CD4-positive, alpha-beta T cell treated with Interleukin-21 for 1 hour (primary cell): Measurements from ENCODE around the gene MAOB.

Experiments
- DNase-seq: peaks from one replicate; pipeline ENCODE4 v3.0.0-alpha.2; 2020

Gene MAOB

DNA sequence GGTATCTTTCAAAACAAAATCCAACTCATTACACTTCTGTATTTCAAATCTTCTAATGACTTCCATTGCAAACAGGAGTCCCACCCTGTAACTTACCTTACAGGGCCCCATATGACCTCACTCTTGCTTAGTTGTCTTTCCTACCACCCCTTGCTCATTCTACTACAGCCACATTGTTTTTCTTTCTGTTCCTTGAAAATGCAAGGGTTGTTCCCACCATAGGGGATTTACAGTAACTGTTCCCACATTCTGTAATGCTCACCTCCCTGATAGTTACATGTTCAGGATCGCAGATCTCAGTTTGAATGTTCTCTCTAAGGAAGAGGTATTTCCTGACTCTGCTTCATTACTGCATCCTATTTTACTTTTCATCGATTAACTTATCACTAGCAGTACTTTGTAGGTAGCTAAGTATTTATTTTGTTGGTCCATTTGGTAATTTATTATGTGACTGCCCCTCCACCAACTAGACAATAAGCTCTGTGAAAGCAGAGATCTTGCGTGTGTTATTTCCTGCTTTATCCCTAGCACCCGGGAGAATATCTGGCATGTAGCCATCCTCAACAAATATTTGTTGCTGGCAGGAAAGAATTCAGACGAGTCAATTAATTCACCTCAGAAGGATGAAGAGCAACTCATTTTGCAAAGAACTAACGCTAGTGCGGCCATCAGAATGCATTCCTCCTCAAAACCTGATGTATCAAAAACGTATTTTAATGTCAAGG lies 21.4 kb downstream of the MAOB start:
- no peak for DNase-seq

GRCh38 chrX:43853225-43853828 lies 28.9 kb downstream of the MAOB start:
- DNase-seq, result no peak

GRCh38 chrX:43850629-43851028 lies 31.6 kb downstream of the MAOB start:
- DNase-seq, result no peak

- DNase-seq, result no peak
These were observed 33.1 kb downstream of the MAOB start for GRCh38 chrX:43849173-43849572.

- DNase-seq, result no peak
These were observed 34.9 kb downstream of the MAOB start for GRCh38 chrX:43847352-43847751.

DNA sequence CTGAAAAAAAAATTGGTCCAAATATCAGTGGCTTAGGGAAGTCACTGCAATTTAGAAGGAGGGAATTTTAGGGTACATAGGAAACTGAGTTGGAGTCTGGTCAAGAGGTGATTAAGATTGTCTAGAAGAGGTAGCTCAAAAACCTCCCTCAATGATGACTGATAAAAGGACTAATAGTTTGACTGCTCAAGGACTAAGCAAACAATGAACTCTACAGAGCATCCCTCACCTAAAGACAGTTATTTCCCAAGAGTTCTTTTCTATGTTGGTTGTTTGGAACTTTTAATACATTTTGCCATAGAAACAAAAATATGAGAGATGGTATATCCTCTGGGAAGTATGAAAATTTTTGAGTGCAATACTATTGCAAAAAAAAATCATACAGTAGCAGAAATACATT lies 35.7 kb downstream of the MAOB start:
- no peak for DNase-seq

DNA sequence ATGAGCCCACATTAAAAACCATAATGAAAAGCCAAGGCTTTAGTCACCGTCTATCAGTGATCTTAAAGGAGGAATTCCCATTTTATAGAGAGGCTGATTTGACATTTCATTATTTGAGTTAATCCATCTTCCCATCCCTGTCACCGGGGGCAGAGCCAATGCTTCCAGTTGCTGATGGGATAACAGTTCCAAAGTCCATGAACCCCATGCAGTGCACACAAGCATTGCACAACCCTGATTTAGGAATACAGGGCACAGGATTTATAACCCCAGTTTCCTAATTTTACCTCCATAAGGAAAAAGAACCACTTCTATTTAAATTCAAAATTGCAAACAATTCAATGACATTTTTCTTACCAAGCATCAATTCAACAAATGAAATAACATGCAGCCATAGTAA lies 36.5 kb downstream of the MAOB start:
- no peak for DNase-seq

DNA sequence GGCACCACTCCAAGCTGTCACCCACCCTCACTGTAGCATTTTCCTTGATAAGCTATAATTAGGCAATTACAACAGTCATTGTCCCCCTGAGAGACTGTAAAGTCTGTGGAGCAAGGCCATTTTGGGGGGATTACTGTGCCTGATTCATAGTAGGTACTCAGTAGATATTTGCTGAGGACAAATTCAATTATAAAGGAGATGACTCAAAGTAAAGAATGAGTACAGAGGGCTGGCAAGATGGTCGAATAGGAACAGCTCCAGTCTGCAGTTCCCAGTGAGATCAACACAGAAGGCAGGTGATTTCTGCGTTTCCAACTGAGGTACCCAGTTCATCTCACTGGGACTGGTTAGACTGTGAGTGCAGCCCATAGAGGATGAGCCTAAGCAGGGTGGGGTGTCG lies 42.0 kb downstream of the MAOB start:
- no peak for DNase-seq

- peak; percentile 27 for DNase-seq
These were observed 45.6 kb downstream of the MAOB start for GRCh38 chrX:43836435-43837184.

GRCh38 chrX:43835559-43835958 lies 46.7 kb downstream of the MAOB start:
- no peak for DNase-seq

DNA sequence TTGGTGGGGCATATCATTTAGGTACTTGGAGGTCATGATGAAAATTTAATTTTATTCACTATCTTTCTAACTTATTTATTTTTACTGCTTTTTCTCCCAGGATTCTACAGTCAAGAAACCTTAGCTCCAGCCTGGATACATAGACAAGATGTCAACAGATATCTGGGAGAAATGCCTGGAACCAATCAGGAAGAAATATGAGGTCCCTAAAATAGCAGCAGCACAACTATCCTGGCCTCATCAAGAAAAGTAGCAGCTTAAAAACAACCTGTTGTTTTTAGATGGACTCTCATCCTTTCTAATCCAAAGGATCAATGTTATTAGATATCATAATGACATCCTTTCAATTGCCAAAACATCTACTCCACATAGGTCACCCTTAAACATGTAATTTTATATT lies 54.5 kb downstream of the MAOB start:
- no peak for DNase-seq

GRCh38 chrX:43822014-43822413 lies 60.2 kb downstream of the MAOB start:
- no peak for DNase-seq

- DNase-seq, result no peak
These were observed 64.8 kb downstream of the MAOB start for GRCh38 chrX:43817444-43817843.

- no peak for DNase-seq
These were observed 67.0 kb downstream of the MAOB start for GRCh38 chrX:43815209-43815608.

- DNase-seq, result peak; percentile 0
These were observed 68.4 kb downstream of the MAOB start for GRCh38 chrX:43813898-43814297.

DNA sequence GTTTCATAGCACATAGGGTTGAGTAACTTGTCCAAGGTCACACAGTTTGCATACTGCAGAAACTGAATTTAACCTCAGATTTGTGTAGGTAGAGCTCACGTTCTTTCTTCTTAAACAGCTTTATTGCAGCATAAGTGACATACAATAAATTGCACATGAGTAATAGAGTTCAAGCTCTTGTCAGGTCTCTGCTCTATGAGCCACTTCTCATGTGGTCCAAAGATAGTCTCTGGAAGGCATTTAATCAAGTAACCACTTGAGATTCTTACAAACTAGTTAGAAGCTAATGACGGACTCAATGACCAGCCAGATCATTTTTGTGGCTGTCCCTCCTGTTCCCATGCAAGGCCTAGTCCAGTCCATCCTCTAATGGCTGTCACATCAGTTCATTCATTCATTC lies 68.9 kb downstream of the MAOB start:
- DNase-seq, result no peak

GRCh38 chrX:43809463-43809862 lies 72.8 kb downstream of the MAOB start:
- no peak for DNase-seq

DNA sequence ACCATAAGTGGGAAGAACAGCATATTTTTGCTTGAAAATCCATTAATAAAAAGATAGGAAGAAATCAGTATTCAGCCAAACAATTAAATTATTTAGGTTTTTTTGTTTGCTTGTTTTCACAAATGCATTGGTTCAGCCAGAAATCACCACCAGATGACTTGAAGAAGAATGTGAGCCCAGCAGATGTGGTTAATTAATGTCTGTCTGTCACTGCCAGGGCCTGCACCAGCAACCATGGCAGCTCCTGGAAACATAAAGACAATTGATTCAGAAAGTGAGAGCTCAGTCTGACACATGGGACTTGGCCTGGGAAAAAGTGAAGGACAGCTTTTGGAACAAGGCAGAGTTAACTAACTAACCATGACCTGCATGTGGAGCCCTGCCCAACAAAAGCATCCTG lies 74.0 kb downstream of the MAOB start:
- no peak for DNase-seq

DNA sequence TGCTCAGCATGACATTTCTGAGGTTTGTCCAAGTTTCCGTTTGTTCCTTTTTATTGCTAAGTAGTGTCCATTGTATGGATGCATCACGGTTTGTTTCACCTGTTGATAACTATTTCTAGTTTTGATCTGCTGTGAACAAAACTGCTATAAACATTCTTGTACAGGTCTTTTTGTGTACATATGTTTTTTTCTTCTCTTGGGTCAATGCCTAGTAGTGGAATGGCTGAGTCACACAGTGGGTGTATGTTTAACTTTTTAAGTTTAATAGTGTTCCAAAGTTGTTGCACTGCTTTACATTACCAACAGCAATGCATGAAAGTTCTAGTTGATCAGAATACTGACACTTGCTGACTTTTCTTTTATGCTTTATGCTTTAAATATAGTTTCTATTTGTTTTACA lies 76.7 kb downstream of the MAOB start:
- no peak for DNase-seq

DNA sequence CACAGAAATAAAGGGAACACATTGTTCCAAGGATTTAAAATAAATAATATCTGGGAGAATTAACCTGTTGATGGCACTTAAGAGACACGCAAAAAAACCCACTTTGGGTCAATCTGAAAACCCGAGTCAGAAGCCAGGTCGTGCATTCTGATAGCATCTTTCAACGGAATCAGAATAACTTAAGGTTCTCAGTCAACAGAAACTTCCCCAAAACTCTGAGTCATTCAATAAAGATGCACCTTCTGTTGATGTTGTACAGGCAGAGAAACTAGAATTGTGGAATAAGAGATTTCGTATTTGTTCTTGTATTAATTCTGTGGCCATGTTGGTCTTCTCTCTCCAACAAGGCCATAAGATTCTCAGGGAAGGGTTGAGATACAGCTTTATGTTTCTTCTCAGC lies 78.2 kb downstream of the MAOB start:
- DNase-seq, result no peak

DNA sequence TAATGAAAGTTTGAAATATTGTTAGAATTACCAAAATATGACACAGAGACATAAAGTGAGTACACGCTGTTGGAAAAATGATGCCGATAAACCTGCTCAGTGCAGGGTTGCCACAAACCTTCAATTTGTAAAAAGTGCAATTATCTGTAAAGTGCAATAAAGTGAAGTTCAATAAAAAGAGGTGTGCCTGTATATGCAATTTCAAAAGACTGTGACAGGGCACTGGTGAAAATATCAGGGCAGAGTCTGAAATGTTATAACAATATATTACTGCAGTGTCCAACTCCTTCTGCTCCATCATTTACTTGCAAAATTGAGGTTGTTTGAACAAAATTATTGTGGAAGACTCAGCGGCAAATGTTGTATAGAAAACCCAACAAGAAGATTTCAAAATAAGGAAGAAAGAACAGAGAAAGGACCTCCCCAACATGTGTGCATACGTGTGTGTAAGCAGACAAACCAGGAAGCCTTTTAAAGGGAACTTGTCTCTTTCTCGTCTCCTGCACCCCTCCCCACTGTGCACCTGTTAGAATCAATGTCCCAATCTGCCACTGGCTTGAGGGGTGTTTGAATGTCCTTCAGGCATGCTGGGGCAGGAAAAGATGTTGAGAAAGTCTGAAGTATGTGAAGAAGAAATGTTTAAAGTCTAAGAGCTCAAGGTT lies 96.2 kb downstream of the MAOB start:
- no peak for DNase-seq

- no peak for DNase-seq
These were observed 124.2 kb downstream of the MAOB start for GRCh38 chrX:43758044-43758443.

DNA sequence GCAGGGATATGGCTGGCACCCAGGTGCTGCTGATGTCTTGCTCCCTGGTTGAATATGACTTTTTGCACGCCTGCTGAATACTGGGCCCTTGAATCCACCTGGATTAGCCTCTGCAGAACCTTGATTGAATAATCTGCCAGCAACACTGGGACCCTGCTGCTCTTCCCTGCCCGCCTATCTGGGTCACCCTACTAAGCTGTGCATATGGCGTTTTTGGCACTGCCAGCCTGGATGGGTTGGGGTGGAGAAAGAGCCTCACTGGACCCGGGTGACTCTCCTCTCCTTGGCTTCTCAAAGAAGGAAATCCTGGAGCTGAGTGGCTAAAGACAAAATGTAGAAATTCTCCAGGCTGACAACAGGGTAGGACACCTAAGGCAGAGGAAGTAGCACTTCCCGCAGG lies 126.2 kb downstream of the MAOB start:
- DNase-seq, result no peak

- DNase-seq, result no peak
These were observed 128.6 kb downstream of the MAOB start for GRCh38 chrX:43753637-43754036.
